Body of pancreas (tissue), 4 donors: ENCODE data around the gene TMEM145.

Experiments
- CTCF ChIP-seq, 7 experiments: fragments of 450-650 bp in 4 of 7; fragments of 200-600 bp in 3 of 7; sonication (generic) in 3 of 7; IDR thresholded peaks; one replicate each; pipeline ENCODE4 v1.5.1; 2016 to 2019; ENCODE audit warnings: antibody characterized with exemption in 7 of 7
- POLR2A ChIP-seq, 3 donors: fragments of 450-650 bp; IDR thresholded peaks; one replicate each; pipeline ENCODE4 v1.6.1; 2016; ENCODE audit warnings: antibody characterized with exemption in 3 of 3, mild to moderate bottlenecking in 2 of 3

DNA sequence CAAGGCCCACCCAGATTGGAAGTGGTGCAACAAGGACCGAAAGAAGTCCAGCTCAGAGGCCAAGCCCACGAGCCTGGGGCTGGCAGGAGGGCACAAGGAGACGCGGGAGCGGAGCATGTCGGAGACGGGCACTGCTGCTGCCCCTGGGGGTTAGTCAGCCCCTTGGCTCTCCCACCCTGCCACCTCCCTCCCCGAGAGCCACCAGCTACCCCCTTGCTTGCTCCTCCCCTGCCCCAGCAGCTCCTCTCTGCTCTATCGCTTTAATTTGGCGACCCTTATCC, 25.3 kb upstream of the TMEM145 start:
- TF ChIP-seq CTCF (IDR thresholded peaks at IDR 0.05) = no peak
- no peak for TF ChIP-seq POLR2A (IDR thresholded peaks at IDR 0.05)
